ENCODE measurements around the gene NAP1L4. TPM values are rescaled to one million over a fixed set of nuclear protein-coding genes. Genes with fewer than 3 reads are reported as not detected.

The NAP1L4 gene
- polyA plus RNA-seq, 1 of the 3 experiments (the other 2 are of a cell fraction) = 104 TPM

- DNase-seq = no peak
- WGBS (ENCODE audit: low lambda C conversion rate) = 95% methylated on average over 12 of the region's 12 CpGs
- no peak overlapping the region for H3K9ac ChIP-seq
These were observed 71.8 kb downstream of the NAP1L4 start for GRCh38 chr11:2920343-2920742.

More at GRCh38 chr11:2920343-2920742, 71.8 kb downstream of the NAP1L4 start:
- Histone ChIP-seq H3K9me2 (no peaks in the 10 kb centered on the region), H2AFZ (ENCODE audit: low read depth) (no peak overlapping the region), H4K20me1 (ENCODE audit: insufficient read depth) (no peaks in the 10 kb centered on the region), H3K27me3 (ENCODE audit: insufficient read depth) (no peaks in the 10 kb centered on the region), H3K4me3 (ENCODE audit: low read depth in 2 of 2, low read length in 1 of 2) (no peak overlapping the region), H3F3A (replicated peaks; ENCODE audit: insufficient read depth) (no peaks in the 10 kb centered on the region), H3K36me3 (replicated peaks in 1 of 2; ENCODE audit: control insufficient read depth in 1 of 2, insufficient read depth in 2 of 2, low read length in 1 of 2) (no peaks in the 10 kb centered on the region), H3K27ac (ENCODE audit: low read depth in 2 of 2, low read length in 1 of 2) (no peak overlapping the region), H3K79me2 (ENCODE audit: insufficient read depth) (no peaks in the 10 kb centered on the region), H3K4me2 (no peak overlapping the region), H3K4me1 (ENCODE audit: control insufficient read depth in 1 of 2, insufficient read depth in 2 of 2, low read depth in 1 of 2, low read length in 1 of 2) (peaks cover 0 to 12% of the 10 kb centered on the region in 2 experiments; a peak in 1 of 4 replicates), H3K9me3 (no peaks in the 10 kb centered on the region)
- TF ChIP-seq ZBTB33 (IDR thresholded peaks at IDR 0.05; ENCODE audit: borderline replicate concordance, low read depth) (no peak), RCOR1 (IDR thresholded peaks at IDR 0.05; ENCODE audit: low read length) (no peak), NFIC (IDR thresholded peaks at IDR 0.05; ENCODE audit: borderline replicate concordance) (no peak), MXI1 (IDR thresholded peaks at IDR 0.05; ENCODE audit: low read depth, low read length) (no peak), POLR2AphosphoS5 (IDR thresholded peaks at IDR 0.05; ENCODE audit: low read depth, low read length) (no peak), SIN3A (IDR thresholded peaks at IDR 0.05; ENCODE audit: borderline replicate concordance, low read depth, low read length) (no peak), TCF12 (IDR thresholded peaks at IDR 0.05) (no peak), PBX3 (IDR thresholded peaks at IDR 0.05) (no peak), RXRA (IDR thresholded peaks at IDR 0.05; ENCODE audit: borderline replicate concordance, low read depth) (no peak), EP300 (IDR thresholded peaks at IDR 0.05; ENCODE audit: borderline replicate concordance in 1 of 2, low read depth in 1 of 2, low read length in 1 of 2) (no peak), TEAD4 (IDR thresholded peaks at IDR 0.05; ENCODE audit: borderline replicate concordance, insufficient read depth) (no peak), TAF1 (IDR thresholded peaks at IDR 0.05; ENCODE audit: borderline replicate concordance, low read depth, low read length) (no peak), USF1 (IDR thresholded peaks at IDR 0.05; ENCODE audit: borderline replicate concordance, low read depth) (no peak), IRF3 (IDR thresholded peaks at IDR 0.05; ENCODE audit: low read depth, low read length) (no peak)
- ChIA-PET POLR2A (no interaction called here), CTCF (interaction anchor here (1.2 to 2.5 kb wide), 4 partner anchors 10 to 388 kb away, joined by 3 to 8 read pairs (median 6); no protein-coding TSS in a partner anchor)

Measured in SK-N-SH (cell line).